ENCODE results near the gene OSTN. TPM values are rescaled to one million over a fixed set of nuclear protein-coding genes. Genes with fewer than 3 reads are reported as not detected.

Gene OSTN
- total and polyA plus RNA-seq, 4 experiments from 2014 or later = not detected

GRCh38 chr3:191283400-191283799, 84.4 kb downstream of the OSTN start:
- Mint-ChIP-seq H3K9me3 (peaks cover 0 to 3% (median 0%) of the 10 kb centered on the region in 8 donors), H3K4me3 (no peak overlapping the region), H3K27me3 (peaks cover 0 to 4% of the 10 kb centered on the region in 2 donors), H3K36me3 (no peaks in the 10 kb centered on the region), H3K4me1 (no peaks in the 10 kb centered on the region), H3K27ac (no peak overlapping the region)
- Histone ChIP-seq H3K9me3 (ENCODE audit: control insufficient read depth in 1 of 2, low read length in 2 of 2) (no peaks in the 10 kb centered on the region), H3K4me1 (ENCODE audit: insufficient read depth, low read length) (no peaks in the 10 kb centered on the region), H3K27ac (ENCODE audit: low read depth, low read length) (no peak overlapping the region), H3K27me3 (ENCODE audit: insufficient read depth, low read length) (no peaks in the 10 kb centered on the region), H3K4me3 (ENCODE audit: low read length in 2 of 2) (no peak overlapping the region), H3K36me3 (ENCODE audit: insufficient read depth, low read length) (no peaks in the 10 kb centered on the region)
- intact Hi-C loops (cut with micrococcal nuclease) = no loop called here
- DNase-seq = no peak
- POLR2A ChIA-PET (ENCODE audit: partially characterized antibody) = no interaction called here
- CTCF ChIA-PET (ENCODE audit: partially characterized antibody) = no interaction called here

- POLR2A ChIA-PET (ENCODE audit: partially characterized antibody) = no interaction called here
- Mint-ChIP-seq H3K27me3 (no peaks in the 10 kb centered on the region), H3K4me3 (peak overlapping the region in 7 of 8 donors; percentile 18 to 60 (median 40)), H3K36me3 (no peaks in the 10 kb centered on the region), H3K27ac (peak overlapping the region in 5 of 7 donors; percentile 19 to 86 (median 36)), H3K4me1 (peaks cover 0 to 6% (median 1%) of the 10 kb centered on the region in 4 donors), H3K9me3 (peaks cover 0 to 5% (median 0%) of the 10 kb centered on the region in 8 donors)
- Histone ChIP-seq H3K36me3 (ENCODE audit: insufficient read depth, low read length) (no peaks in the 10 kb centered on the region), H3K4me3 (ENCODE audit: low read length in 2 of 2) (no peak overlapping the region), H3K27me3 (ENCODE audit: insufficient read depth, low read length) (no peaks in the 10 kb centered on the region), H3K4me1 (ENCODE audit: insufficient read depth, low read length) (no peaks in the 10 kb centered on the region), H3K9me3 (ENCODE audit: control insufficient read depth in 1 of 2, low read length in 2 of 2) (no peaks in the 10 kb centered on the region), H3K27ac (ENCODE audit: low read depth, low read length) (no peak overlapping the region)
- intact Hi-C loops (cut with micrococcal nuclease) = no loop called here
- peak in 3 of 5 donors; percentile 16 to 21 (median 16) for DNase-seq
- CTCF ChIA-PET (ENCODE audit: partially characterized antibody) = interaction anchor here (1.2 kb wide), 1 partner anchor 38 kb away, joined by 3 read pairs; no protein-coding TSS in a partner anchor
Observed at GRCh38 chr3:191290311-191291025, 91.4 kb downstream of the OSTN start.

- H3K36me3 Mint-ChIP-seq = no peaks in the 10 kb centered on the region
- DNase-seq = no peak
- ChIA-PET POLR2A (ENCODE audit: partially characterized antibody) (no interaction called here), CTCF (ENCODE audit: partially characterized antibody) (no interaction called here)
- intact Hi-C loops (cut with micrococcal nuclease) = no loop called here
- H3K27ac Mint-ChIP-seq = peak overlapping the region in 1 of 7 donors; percentile 35
- H3K4me3 Mint-ChIP-seq = no peak overlapping the region
- peaks cover 0 to 6% (median 1%) of the 10 kb centered on the region in 4 donors for H3K4me1 Mint-ChIP-seq
- no peaks in the 10 kb centered on the region for H3K36me3 ChIP-seq (ENCODE audit: insufficient read depth, low read length)
- no peaks in the 10 kb centered on the region for H3K9me3 ChIP-seq (ENCODE audit: control insufficient read depth in 1 of 2, low read length in 2 of 2)
- H3K27me3 ChIP-seq (ENCODE audit: insufficient read depth, low read length) = no peaks in the 10 kb centered on the region
- no peaks in the 10 kb centered on the region for H3K27me3 Mint-ChIP-seq
- H3K4me3 ChIP-seq (ENCODE audit: low read length in 2 of 2) = no peak overlapping the region
- H3K9me3 Mint-ChIP-seq = peaks cover 0 to 8% (median 0%) of the 10 kb centered on the region in 8 donors
- no peaks in the 10 kb centered on the region for H3K4me1 ChIP-seq (ENCODE audit: insufficient read depth, low read length)
- H3K27ac ChIP-seq (ENCODE audit: low read depth, low read length) = no peak overlapping the region
Observed at GRCh38 chr3:191292243-191293015, 93.4 kb downstream of the OSTN start.

- intact Hi-C loops (cut with micrococcal nuclease) = no loop called here
- POLR2A ChIA-PET (ENCODE audit: partially characterized antibody) = no interaction called here
- Histone ChIP-seq H3K27ac (ENCODE audit: low read depth, low read length) (no peak overlapping the region), H3K4me3 (ENCODE audit: low read length in 2 of 2) (no peak overlapping the region), H3K27me3 (ENCODE audit: insufficient read depth, low read length) (no peaks in the 10 kb centered on the region), H3K36me3 (ENCODE audit: insufficient read depth, low read length) (no peaks in the 10 kb centered on the region), H3K9me3 (ENCODE audit: control insufficient read depth in 1 of 2, low read length in 2 of 2) (no peaks in the 10 kb centered on the region), H3K4me1 (ENCODE audit: insufficient read depth, low read length) (no peaks in the 10 kb centered on the region)
- no peaks in the 10 kb centered on the region for H3K36me3 Mint-ChIP-seq
- no peak overlapping the region for H3K27ac Mint-ChIP-seq
- peaks cover 0 to 6% (median 1%) of the 10 kb centered on the region in 4 donors for H3K4me1 Mint-ChIP-seq
- H3K4me3 Mint-ChIP-seq = no peak overlapping the region
- CTCF ChIA-PET (ENCODE audit: partially characterized antibody) = no interaction called here
- H3K9me3 Mint-ChIP-seq = peaks cover 0 to 5% (median 0%) of the 10 kb centered on the region in 8 donors
- H3K27me3 Mint-ChIP-seq = no peaks in the 10 kb centered on the region
- DNase-seq = no peak
Observed at GRCh38 chr3:191294291-191294690, 95.2 kb downstream of the OSTN start.

- H3K9me3 Mint-ChIP-seq = peaks cover 0 to 5% (median 1%) of the 10 kb centered on the region in 8 donors
- Histone ChIP-seq H3K27me3 (ENCODE audit: insufficient read depth, low read length) (no peaks in the 10 kb centered on the region), H3K36me3 (ENCODE audit: insufficient read depth, low read length) (no peaks in the 10 kb centered on the region), H3K9me3 (ENCODE audit: control insufficient read depth in 1 of 2, low read length in 2 of 2) (no peaks in the 10 kb centered on the region), H3K27ac (ENCODE audit: low read depth, low read length) (no peak overlapping the region), H3K4me3 (ENCODE audit: low read length in 2 of 2) (no peak overlapping the region), H3K4me1 (ENCODE audit: insufficient read depth, low read length) (no peaks in the 10 kb centered on the region)
- ChIA-PET POLR2A (ENCODE audit: partially characterized antibody) (no interaction called here), CTCF (ENCODE audit: partially characterized antibody) (no interaction called here)
- intact Hi-C loops (cut with micrococcal nuclease) = no loop called here
- no peaks in the 10 kb centered on the region for H3K4me1 Mint-ChIP-seq
- no peak overlapping the region for H3K4me3 Mint-ChIP-seq
- no peak overlapping the region for H3K27ac Mint-ChIP-seq
- no peaks in the 10 kb centered on the region for H3K36me3 Mint-ChIP-seq
- H3K27me3 Mint-ChIP-seq = peaks cover 0 to 2% of the 10 kb centered on the region in 2 donors
- no peak for DNase-seq
Observed at GRCh38 chr3:191296041-191296541, 97.0 kb downstream of the OSTN start.

- intact Hi-C loops (cut with micrococcal nuclease) = no loop called here
- Histone ChIP-seq H3K4me1 (ENCODE audit: insufficient read depth, low read length) (no peaks in the 10 kb centered on the region), H3K36me3 (ENCODE audit: insufficient read depth, low read length) (no peaks in the 10 kb centered on the region), H3K27ac (ENCODE audit: low read depth, low read length) (no peak overlapping the region), H3K9me3 (ENCODE audit: control insufficient read depth in 1 of 2, low read length in 2 of 2) (no peaks in the 10 kb centered on the region), H3K4me3 (ENCODE audit: low read length in 2 of 2) (no peak overlapping the region), H3K27me3 (ENCODE audit: insufficient read depth, low read length) (no peaks in the 10 kb centered on the region)
- Mint-ChIP-seq H3K9me3 (peaks cover 0 to 4% (median 1%) of the 10 kb centered on the region in 8 donors), H3K27ac (no peak overlapping the region), H3K36me3 (no peaks in the 10 kb centered on the region), H3K4me1 (no peaks in the 10 kb centered on the region), H3K27me3 (peaks cover 0 to 2% of the 10 kb centered on the region in 2 donors), H3K4me3 (no peak overlapping the region)
- POLR2A ChIA-PET (ENCODE audit: partially characterized antibody) = no interaction called here
- no peak for DNase-seq
- CTCF ChIA-PET (ENCODE audit: partially characterized antibody) = no interaction called here
Observed at GRCh38 chr3:191298846-191299245, 99.8 kb downstream of the OSTN start.

GRCh38 chr3:191300422-191300821, 101.4 kb downstream of the OSTN start:
- no peaks in the 10 kb centered on the region for H3K36me3 Mint-ChIP-seq
- H3K4me3 ChIP-seq (ENCODE audit: low read length in 2 of 2) = no peak overlapping the region
- H3K4me3 Mint-ChIP-seq = no peak overlapping the region
- no peaks in the 10 kb centered on the region for H3K4me1 ChIP-seq (ENCODE audit: insufficient read depth, low read length)
- H3K4me1 Mint-ChIP-seq = no peaks in the 10 kb centered on the region
- H3K27me3 ChIP-seq (ENCODE audit: insufficient read depth, low read length) = no peaks in the 10 kb centered on the region
- H3K9me3 ChIP-seq (ENCODE audit: control insufficient read depth in 1 of 2, low read length in 2 of 2) = no peaks in the 10 kb centered on the region
- H3K36me3 ChIP-seq (ENCODE audit: insufficient read depth, low read length) = no peaks in the 10 kb centered on the region
- intact Hi-C loops (cut with micrococcal nuclease) = no loop called here
- H3K27ac Mint-ChIP-seq = no peak overlapping the region
- POLR2A ChIA-PET (ENCODE audit: partially characterized antibody) = no interaction called here
- peaks cover 0 to 4% (median 1%) of the 10 kb centered on the region in 8 donors for H3K9me3 Mint-ChIP-seq
- CTCF ChIA-PET (ENCODE audit: partially characterized antibody) = no interaction called here
- H3K27ac ChIP-seq (ENCODE audit: low read depth, low read length) = no peak overlapping the region
- H3K27me3 Mint-ChIP-seq = peaks cover 0 to 2% of the 10 kb centered on the region in 2 donors
- no peak for DNase-seq

Measured in CD4-positive, alpha-beta memory T cell (primary cell).